ENCODE measurements around the gene CST3.
"Not testable (repeated sequence)": the region's sequence is repeated elsewhere in the genome, so short reads cannot be mapped to it uniquely, and the experiment has no call there.

The CST3 gene

GRCh38 chr20:23643659-23644058, 5.9 kb upstream of the CST3 start:
- DNase-seq (ENCODE audit: low read depth in 1 of 2, low spot score in 1 of 2), result no peak

- DNase-seq (ENCODE audit: low read depth in 1 of 2, low spot score in 1 of 2), result no peak
Measured at GRCh38 chr20:23641936-23642751, 4.4 kb upstream of the CST3 start.

DNA sequence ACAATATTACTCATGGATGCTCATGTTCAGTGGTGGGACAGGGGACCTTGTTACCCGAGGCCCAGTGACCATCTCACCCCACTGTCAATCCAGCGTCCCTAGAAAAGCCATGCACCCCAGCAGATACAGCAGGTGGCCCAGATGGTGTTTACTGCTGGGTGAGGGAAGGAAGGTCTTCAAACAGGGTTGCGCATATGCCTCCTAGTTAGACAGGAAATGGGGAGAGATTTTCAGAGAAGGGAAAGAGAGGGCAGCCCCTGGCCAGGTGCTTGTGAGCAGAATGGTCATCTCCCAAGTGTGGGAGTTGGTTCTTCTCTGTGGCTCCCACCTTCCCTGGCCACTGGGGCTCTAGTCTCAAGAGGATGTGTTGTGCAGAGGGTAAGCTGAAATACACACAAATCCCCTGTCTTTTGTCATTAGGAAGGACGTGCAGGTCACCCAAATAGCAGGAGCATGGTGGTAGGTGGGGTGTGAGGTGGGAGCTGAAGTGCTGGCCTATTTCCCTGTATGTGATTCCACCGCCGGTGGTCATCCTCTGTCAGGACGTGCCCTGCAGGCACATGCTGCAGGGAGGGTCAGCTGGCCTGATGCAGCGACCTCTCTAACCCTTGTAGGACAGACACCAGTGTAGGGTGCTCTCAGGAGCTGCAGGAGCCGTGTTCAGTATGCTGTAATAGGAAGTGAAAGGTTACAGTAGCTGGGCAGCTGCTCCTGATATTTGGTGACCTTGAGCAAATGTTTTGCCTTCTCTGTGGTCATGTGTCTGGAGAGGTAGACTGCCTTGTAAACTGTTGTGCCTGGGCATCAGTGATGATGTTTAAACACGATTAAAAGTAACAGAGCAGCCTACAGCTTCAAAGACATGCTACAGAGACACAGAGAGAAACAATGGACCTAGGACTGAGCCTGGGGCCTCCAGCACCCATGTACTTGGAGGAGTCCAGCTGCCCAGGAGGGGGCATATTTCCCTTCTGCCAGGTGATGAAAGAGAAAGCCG, 3.2 kb upstream of the CST3 start:
- DNase-seq (ENCODE audit: low read depth in 1 of 2, low spot score in 1 of 2), result no peak

- DNase-seq (ENCODE audit: low read depth in 1 of 2, low spot score in 1 of 2), result no peak
Measured at GRCh38 chr20:23640018-23640601, 2.4 kb upstream of the CST3 start.

DNA sequence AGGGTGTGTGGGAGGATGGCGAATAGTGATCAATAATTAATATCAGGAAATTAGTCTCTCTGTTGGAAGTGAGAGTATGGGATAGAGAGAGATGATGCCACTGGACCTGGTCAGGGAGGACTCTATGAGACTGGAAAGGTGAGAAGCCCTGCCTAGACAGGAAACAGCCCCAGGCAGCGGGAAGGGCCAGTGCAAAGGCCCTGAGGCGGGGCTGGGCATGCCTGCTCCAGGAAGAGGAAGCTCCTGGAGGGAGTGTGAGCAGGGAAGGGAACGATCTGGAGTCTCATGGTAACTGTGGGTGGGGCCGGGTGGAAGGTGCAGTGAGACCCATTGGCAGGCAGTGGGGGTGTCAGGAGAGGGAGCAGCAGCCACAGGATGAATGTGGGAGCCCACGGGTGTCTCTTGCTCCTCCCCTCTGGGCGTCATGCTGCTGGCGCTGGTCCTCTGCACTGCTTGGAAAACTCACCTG, 1.8 kb upstream of the CST3 start:
- no peak for DNase-seq (ENCODE audit: low read depth in 1 of 2, low spot score in 1 of 2)

GRCh38 chr20:23638309-23638708, 554 bp upstream of the CST3 start:
- DNase-seq (ENCODE audit: low read depth in 1 of 2, low spot score in 1 of 2), result no peak

GRCh38 chr20:23636908-23637281, 860 bp downstream of the CST3 start:
- no peak for DNase-seq (ENCODE audit: low read depth in 1 of 2, low spot score in 1 of 2)

DNA sequence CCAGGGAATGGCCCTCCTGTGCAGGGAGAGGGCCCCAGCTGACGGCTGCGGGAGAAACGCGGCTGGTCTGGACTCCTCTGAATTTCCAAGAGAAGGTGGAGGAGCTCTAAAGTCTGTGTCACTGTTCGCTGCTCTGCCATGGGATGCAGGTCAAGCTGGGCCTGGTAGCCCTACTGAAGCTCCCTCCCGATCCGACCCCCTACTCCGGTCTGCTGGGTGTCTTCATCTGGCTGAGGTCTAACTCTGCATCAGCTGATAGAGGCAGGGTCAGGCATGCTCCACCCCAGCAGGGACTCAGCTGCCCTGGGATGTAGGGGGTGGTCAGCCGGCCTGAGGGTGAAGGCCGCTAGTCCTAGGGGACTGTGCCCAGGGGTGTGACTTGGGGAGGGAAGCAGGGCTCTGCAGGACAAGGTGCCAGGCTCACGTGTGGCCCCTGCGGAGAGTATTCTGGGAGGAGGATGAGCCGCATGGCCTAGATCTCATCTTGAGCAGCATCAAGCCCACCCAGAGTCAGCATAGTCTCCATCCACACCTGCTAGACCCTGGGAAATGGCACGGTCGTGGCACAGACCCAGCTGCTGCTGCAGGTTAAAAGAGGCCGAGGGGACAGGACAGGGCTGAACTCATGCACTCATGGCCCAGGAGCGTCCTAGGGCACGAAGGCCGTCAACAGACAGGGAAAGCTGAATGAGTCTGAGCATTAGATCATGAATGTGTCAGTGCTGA, 1.4 kb downstream of the CST3 start:
- no peak for DNase-seq (ENCODE audit: low read depth in 1 of 2, low spot score in 1 of 2)

- not testable (repeated sequence) for DNase-seq (ENCODE audit: low read depth in 1 of 2, low spot score in 1 of 2)
Measured at GRCh38 chr20:23635768-23636090, 2.0 kb downstream of the CST3 start.

GRCh38 chr20:23634985-23635767, 2.6 kb downstream of the CST3 start:
- no peak for DNase-seq (ENCODE audit: low read depth in 1 of 2, low spot score in 1 of 2)

DNA sequence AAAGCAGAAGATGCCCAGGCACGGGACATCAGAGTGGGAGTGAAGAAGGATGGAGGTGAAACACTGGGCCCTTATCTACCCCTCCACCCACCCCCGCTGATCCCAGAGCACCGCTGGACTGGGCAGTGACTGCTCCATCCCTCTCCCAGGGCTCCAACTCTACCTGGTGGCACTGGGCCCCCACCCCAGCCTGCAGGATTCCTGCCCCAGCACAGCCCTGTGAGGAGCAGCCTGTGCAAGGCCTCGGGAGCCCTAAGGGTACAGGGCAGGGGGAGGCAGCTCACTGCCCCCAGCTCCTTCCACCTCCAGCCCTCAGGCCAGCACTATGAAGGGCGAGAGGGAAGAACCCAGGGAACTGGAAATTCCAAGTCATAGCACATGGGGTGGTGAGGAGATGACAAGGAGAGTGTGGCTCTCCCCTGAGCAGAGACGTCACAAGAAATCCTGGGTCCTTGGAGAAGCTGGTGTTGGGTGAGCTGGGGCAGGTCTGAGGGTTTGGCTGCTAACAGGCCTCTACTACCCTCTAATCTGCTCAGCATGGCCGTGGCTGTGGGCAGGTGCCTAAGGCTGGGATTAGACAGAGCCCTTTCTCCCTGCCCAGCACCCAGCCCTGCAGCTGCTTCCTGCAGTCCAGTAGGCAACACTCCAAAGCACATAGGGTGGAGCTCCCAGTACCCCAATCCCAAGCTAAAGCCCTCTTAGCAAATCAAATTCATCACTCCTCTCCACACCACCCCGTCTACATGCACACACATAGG, 3.5 kb downstream of the CST3 start:
- DNase-seq (ENCODE audit: low read depth in 1 of 2, low spot score in 1 of 2), result no peak

DNA sequence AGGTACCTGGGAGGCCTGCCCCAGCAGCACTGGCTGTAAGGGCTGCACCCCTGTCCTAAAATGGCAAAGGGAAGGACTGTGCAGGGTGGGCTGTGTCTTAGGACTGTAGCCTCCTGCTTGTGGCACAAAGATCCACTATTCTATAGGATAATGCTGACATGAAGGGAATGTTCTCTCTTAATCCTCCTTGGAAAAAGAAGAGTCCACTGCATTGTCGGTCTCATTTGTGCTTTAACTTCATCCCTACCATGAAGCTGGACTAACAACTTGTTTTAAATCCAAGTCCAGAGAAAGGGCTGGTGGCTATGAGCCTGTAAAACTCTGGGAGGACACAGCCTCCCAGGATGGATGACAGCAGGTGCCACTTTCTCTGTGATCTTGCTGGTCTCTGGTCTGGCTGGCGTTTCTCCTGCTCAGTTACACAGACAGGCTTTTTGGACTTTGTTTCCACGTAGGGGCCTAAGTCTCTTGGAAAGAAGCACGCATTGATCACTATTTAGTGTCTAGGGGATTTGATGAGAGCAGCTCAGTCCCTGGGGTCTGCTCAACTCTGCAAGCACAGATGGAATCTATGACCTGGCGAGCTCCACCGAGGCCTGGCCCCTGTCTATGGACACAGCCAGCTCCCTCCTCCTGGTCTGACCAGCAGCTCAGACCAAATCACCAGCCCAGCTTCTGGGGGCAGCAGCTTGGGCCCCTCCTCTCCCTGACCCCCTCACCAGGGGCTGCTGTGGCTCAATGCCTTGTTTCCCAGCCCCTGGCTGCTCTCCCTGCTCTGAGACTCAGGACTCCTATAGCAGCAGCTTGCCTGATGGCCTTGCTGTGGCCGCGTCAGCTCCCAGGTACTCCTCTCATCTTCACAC, 4.8 kb downstream of the CST3 start:
- no peak for DNase-seq (ENCODE audit: low read depth in 1 of 2, low spot score in 1 of 2)

- no peak for DNase-seq (ENCODE audit: low read depth in 1 of 2, low spot score in 1 of 2)
Measured at GRCh38 chr20:23631981-23632710, 5.6 kb downstream of the CST3 start.

DNA sequence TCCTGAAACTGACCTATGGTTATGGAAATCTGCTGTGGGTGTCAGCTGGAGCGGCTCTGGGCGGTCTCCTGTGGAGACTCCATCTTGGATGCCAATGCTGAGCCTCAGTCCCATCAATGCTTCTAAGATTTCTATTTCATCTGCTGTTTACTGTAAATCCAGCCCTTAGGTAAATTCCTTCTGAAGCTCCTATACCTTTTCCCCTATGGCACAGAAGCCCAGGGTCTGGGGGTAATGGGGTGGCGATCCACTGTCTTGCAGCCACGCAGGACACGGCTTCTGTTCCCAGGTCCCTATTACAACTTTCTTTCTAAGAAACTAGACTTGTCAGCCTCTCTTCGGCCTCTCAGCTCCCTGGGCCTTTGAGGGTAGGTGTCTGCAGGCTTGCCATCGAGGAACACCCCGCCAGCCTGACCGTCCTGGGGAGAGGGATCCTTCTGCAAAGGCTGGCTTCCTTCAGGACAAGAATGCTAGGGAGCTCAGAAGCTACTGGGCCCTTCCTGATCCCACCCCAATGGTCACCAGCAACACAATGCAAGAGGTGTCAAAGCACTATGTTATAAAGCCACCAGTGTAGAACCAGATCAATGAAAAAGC, 6.4 kb downstream of the CST3 start:
- no peak for DNase-seq (ENCODE audit: low read depth in 1 of 2, low spot score in 1 of 2)

- DNase-seq (ENCODE audit: low read depth in 1 of 2, low spot score in 1 of 2), result no peak
Measured at GRCh38 chr20:23630392-23630849, 7.3 kb downstream of the CST3 start.

- DNase-seq (ENCODE audit: low read depth in 1 of 2, low spot score in 1 of 2), result no peak
Measured at GRCh38 chr20:23629542-23630391, 8.0 kb downstream of the CST3 start.

Data from activated CD4-positive, alpha-beta T cell treated with anti-CD3 and anti-CD28 coated beads, Interleukin-2, amount 50 U/mL, for 24 hours (primary cell).